Esophagus muscularis mucosa (tissue), 2 donors: ENCODE measurements around the gene PIK3CG.

ENCODE experiments used
- EP300 ChIP-seq: sonication (generic); formaldehyde crosslinking; IDR thresholded peaks from one replicate; pipeline ENCODE4 v1.6.1; 2017; ENCODE audit warnings: antibody characterized with exemption
- POLR2A ChIP-seq: fragments of 450-650 bp; IDR thresholded peaks from one replicate; pipeline ENCODE4 v1.6.1; 2017; ENCODE audit warnings: antibody characterized with exemption, moderate library complexity, mild to moderate bottlenecking, low read depth

- TF ChIP-seq POLR2A, result no peak
- TF ChIP-seq EP300, result no peak
Observed at GRCh38 chr7:106891548-106892410, 26.7 kb downstream of the PIK3CG start.
